ENCODE measurements around the gene EXT2. TPM values are rescaled to one million over a fixed set of nuclear protein-coding genes. Genes with fewer than 3 reads are reported as not detected.
A peak's percentile ranks its signal among the peaks of the same experiment; 100 is the strongest.

EXT2 gene
- total RNA-seq, 1 donor from 2014 or later = 140 TPM

DNA sequence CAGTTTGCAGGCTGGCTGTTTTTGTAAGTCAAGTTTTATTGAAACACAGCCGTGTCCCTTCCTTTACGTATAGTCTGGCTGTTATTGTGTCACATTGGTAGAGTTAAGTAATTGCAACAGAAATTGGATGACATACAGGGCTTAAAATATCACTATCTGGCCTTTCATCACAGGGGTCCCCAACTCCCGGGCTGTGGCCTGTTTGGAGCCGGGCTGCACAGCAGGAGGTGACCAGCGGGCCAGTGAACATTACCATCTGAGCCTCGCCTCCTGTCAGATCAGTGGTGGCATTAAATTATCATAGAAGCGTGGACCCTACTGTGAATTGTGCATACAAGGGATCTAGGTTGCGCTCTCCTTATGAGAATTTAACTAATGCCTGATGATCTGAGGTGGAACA is 31.7 kb downstream of the EXT2 start:
- no peak for DNase-seq (ENCODE audit: low read depth)
- TF ChIP-seq, protein P1, sequence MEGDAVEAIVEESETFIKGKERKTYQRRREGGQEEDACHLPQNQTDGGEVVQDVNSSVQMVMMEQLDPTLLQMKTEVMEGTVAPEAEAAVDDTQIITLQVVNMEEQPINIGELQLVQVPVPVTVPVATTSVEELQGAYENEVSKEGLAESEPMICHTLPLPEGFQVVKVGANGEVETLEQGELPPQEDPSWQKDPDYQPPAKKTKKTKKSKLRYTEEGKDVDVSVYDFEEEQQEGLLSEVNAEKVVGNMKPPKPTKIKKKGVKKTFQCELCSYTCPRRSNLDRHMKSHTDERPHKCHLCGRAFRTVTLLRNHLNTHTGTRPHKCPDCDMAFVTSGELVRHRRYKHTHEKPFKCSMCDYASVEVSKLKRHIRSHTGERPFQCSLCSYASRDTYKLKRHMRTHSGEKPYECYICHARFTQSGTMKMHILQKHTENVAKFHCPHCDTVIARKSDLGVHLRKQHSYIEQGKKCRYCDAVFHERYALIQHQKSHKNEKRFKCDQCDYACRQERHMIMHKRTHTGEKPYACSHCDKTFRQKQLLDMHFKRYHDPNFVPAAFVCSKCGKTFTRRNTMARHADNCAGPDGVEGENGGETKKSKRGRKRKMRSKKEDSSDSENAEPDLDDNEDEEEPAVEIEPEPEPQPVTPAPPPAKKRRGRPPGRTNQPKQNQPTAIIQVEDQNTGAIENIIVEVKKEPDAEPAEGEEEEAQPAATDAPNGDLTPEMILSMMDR (conservative IDR thresholded peaks at IDR 0.05; ENCODE audit: low read depth, low read length) = no peak

DNA sequence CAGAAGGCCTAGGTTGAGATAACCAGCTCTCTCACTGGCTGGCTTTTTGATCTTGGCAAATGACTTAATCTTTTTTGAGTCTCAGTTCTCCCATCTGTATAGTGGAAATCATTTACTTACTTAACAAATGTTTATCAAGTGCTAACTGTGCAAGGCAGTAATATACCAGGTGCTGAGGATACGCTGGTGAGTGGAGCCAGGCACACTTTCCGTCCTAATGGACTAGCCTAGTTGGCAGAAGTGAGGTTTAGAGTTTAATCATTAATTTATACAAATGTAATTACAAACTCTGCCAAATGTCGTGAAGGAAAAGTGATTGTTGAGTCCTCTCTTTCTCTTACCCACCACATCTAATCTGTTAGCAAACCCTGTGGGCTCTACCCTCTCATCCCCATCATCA is 33.3 kb downstream of the EXT2 start:
- no peak for DNase-seq (ENCODE audit: low read depth)
- no peak overlapping the region for H3K4me3 ChIP-seq (ENCODE audit: low read depth, low read length)
- TF ChIP-seq, protein P1 (conservative IDR thresholded peaks at IDR 0.05; ENCODE audit: low read depth, low read length) = no peak

More for the DNA sequence above, 31.7 kb downstream of the EXT2 start:
- H3K4me3 ChIP-seq (ENCODE audit: low read depth, low read length) = no peak overlapping the region

- DNase-seq (ENCODE audit: low read depth) = no peak
- TF ChIP-seq, protein P1 (conservative IDR thresholded peaks at IDR 0.05; ENCODE audit: low read depth, low read length) = no peak
- no peak overlapping the region for H3K4me3 ChIP-seq (ENCODE audit: low read depth, low read length)
Measured at GRCh38 chr11:44130751-44131150, 35.3 kb downstream of the EXT2 start.

DNA sequence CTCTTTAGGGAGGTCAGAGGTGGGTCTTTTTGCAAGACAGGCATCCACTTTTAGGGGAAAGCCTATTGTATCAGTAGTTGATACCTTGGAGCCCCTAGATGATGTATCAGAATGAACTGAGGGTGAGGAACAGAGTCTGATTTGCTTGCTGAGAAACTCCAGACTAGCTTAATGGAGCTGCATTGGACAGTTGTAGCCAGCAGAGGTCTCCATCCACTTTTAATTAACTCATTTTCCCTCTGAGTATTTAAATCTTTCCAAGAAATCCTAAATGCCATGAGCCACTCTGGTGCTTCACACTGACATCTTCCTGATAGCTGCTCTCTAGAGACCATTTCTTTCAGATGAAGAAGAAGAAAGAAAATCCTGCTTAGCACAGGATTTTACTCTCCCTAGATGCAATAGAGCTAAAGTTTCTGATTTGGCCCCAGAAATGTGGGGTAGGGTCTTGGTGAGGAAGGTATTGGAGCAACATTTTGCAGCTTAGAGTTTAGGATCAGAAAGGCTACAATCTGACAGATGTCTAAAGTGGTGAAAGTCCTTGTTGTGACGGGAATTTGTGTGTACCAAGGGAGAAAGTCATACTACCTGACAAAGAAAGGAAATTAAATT is 38.0 kb downstream of the EXT2 start:
- H3K4me3 ChIP-seq (ENCODE audit: low read depth, low read length) = no peak overlapping the region
- no peak for DNase-seq (ENCODE audit: low read depth)
- TF ChIP-seq, protein P1 (conservative IDR thresholded peaks at IDR 0.05; ENCODE audit: low read depth, low read length) = peak; percentile 74

DNA sequence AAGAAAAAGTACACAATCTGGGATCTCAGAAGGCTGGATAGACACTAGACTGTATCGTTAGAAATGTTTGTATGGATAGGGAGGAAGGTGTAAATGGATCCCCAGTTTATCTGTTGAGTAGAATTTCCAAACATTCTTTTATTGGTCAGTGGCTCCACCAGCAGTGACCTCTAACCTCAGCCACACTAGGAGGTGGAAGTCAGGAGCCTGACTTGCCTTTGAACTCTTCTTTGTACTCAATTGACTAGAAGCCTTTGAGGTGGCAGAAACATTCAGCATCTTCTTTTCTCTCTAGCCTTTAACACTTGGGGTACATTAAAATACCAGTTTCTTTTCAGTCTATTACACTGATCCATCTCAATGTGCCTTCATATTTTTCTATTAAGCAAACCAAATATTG is 39.1 kb downstream of the EXT2 start:
- no peak overlapping the region for H3K4me3 ChIP-seq (ENCODE audit: low read depth, low read length)
- TF ChIP-seq, protein P1 (conservative IDR thresholded peaks at IDR 0.05; ENCODE audit: low read depth, low read length) = no peak

DNA sequence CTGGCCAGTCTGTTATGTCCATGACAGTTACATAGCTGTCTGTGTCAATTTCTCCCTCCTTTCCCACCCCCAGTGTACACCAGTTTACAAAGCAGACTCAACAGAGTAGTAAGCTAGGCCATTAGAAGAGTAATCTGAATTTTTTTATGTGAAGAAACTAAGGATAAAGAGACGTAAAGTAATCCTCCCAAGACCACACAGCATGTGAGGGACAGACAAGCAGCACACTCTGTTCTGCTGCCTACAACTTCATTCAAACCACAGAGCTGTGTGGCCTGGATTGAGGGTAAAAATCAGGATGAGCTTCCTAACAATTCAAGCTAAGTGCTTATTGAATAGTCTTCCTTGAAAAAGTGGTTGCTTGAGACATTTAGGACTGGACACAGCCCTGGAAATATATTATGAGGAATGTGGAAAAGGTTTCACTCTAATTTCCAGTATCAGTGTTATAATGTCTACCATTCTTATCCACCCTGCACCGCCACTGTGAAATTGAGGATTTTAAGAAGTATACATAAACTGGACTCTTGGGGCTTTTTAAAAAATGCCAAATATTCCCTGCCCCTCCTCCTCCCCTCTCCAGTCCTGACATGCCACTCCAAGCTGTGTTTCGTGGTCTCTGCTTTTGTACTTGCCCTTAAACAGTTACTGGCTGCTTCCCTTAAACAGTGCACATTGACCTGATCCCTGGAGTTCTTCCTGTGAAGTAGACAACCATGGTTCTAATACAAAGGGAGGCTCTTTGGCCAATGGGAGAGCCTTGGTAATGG is 40.9 kb downstream of the EXT2 start:
- no peak for DNase-seq (ENCODE audit: low read depth)
- TF ChIP-seq, protein P1 (conservative IDR thresholded peaks at IDR 0.05; ENCODE audit: low read depth, low read length) = no peak
- H3K4me3 ChIP-seq (ENCODE audit: low read depth, low read length) = no peak overlapping the region

More for the DNA sequence above, 39.1 kb downstream of the EXT2 start:
- DNase-seq (ENCODE audit: low read depth) = no peak
